GM12874 (cell line): ENCODE measurements around the gene NXPH2.
A peak's percentile ranks its signal among the peaks of the same experiment; 100 is the strongest.

Source experiments
- TF ChIP-seq, protein P1 (sequence below): IDR thresholded peaks from 2 replicates; pipeline ENCODE4 v1.5.1; 2011; ENCODE audit warnings: low read depth, mild to moderate bottlenecking, control low read depth, low read length, moderate library complexity; ENCODE audit not compliant: insufficient read depth

NXPH2 gene

GRCh38 chr2:138779781-138780445 lies at the start of gene NXPH2:
NXPH2 (minus strand) TSS chr2:138780390; CDS start chr2:138780241, 149 bp downstream.
- TF ChIP-seq, protein P1, sequence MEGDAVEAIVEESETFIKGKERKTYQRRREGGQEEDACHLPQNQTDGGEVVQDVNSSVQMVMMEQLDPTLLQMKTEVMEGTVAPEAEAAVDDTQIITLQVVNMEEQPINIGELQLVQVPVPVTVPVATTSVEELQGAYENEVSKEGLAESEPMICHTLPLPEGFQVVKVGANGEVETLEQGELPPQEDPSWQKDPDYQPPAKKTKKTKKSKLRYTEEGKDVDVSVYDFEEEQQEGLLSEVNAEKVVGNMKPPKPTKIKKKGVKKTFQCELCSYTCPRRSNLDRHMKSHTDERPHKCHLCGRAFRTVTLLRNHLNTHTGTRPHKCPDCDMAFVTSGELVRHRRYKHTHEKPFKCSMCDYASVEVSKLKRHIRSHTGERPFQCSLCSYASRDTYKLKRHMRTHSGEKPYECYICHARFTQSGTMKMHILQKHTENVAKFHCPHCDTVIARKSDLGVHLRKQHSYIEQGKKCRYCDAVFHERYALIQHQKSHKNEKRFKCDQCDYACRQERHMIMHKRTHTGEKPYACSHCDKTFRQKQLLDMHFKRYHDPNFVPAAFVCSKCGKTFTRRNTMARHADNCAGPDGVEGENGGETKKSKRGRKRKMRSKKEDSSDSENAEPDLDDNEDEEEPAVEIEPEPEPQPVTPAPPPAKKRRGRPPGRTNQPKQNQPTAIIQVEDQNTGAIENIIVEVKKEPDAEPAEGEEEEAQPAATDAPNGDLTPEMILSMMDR: no peak

DNA sequence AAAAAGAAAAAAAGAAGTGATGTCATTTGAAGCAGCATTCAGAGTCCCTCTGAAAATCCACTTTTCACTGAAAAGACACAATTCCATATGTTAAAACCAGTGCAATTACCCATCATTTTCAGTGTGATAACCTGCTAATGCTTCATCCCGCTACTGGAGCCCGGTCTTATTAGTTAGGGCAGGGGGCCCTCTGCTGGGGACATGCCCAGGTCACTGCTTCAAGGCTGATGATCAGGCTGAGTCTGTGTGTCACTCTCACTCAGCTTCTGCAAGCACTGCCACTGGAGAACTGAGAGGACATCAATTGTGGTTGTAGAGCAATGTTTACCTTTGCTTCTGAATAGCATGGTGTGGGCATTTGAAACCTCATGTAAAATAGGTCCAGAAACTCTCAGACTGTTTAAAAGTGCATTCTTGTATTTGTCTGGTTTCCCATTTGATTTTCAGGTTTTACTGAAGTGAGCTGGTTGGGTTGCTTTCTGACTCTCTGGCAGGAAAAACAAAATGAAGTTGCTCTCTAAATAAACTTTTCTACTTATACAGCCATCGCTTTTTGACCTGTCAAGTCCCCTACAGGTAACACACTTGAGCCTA lies 49.2 kb upstream of the NXPH2 start:
- TF ChIP-seq, protein P1: peak; percentile 33; the same call in 1 of the 2 replicates

- TF ChIP-seq, protein P1: peak; percentile 61; the same call in 1 of the 2 replicates
Observed at GRCh38 chr2:138827426-138828054, 47.4 kb upstream of the NXPH2 start.

DNA sequence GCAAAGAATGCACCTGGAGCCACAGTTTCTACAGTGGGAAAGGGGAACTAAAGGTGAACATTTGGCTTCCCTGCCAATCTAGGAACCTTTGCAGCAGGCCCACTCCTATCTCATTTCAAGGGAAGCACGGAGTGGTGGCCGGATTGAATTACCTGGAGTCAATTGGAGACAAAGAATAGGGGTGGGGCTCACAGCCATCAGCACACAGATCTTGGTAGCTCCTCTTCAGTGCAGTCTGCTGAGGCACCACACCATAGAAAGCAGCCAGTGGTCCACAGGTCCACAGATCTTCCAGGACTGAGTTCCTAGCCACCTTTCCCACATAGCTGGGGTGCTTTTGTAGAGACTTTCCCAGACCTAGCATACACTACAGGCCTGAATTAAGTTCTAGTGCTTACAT lies 43.5 kb upstream of the NXPH2 start:
- TF ChIP-seq, protein P1: no peak

DNA sequence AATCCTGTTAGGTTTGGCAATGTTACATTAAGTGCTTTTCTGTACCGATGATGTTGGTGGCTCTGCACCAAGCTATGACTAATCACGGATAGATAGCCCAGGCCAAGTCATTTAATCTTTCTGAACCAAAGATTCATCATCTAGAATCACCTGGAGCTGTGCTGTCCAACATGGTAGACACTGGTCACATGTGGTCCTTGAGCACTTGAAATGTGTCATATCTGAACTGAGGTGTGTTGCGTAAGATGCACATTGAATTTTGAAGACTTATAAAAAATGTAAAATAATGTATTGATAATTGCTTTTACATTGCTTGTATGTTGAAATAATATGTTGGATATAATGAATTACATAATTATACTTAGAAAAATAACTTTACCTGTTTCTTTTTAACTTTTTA lies 39.8 kb upstream of the NXPH2 start:
- TF ChIP-seq, protein P1: no peak

DNA sequence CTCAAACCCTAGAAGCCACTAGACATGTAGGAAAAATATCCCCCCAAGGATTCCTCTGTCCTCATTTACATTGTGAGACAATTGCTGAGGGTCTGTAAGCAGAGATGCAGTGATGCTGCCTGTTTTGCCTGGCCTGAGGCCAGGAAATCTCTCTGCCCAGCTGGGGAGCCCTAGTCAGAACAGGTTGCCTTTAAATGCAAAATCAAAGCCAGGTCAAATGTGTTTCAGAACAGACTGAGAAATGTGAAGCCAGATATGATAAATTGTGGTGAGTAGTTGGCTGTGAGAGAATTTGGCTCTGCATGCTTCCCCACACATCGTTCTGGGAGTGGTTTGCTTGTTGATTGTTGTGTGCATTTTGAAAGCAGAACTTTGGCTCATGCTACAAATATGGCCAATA lies 38.4 kb upstream of the NXPH2 start:
- TF ChIP-seq, protein P1: no peak

GRCh38 chr2:138814123-138814898 lies 34.1 kb upstream of the NXPH2 start:
- TF ChIP-seq, protein P1: peak; percentile 8; the same call in 1 of the 2 replicates
